AG10803 (cell line): ENCODE measurements around the gene DIP2C.
"Not testable (repeated sequence)": the region's sequence is repeated elsewhere in the genome, so short reads cannot be mapped to it uniquely, and the experiment has no call there.

Source experiments
- DNase-seq: peaks from one replicate; pipeline ENCODE4 v3.0.0; 2010; ENCODE audit warnings: low read depth
- H3K4me3 ChIP-seq: 2 replicates; pipeline ENCODE4 v1.5.1; 2011; ENCODE audit warnings: mild to moderate bottlenecking, low read length, control low read depth
- CTCF ChIP-seq: conservative IDR thresholded peaks from 2 replicates; pipeline ENCODE4 v1.5.1; 2011; ENCODE audit warnings: mild to moderate bottlenecking, low read length, control low read depth, inconsistent platforms

Gene DIP2C

GRCh38 chr10:656883-657282, 32.6 kb downstream of the DIP2C start:
- DNase-seq, result no peak
- no peak overlapping the region for H3K4me3 ChIP-seq
- TF ChIP-seq CTCF, result no peak

- no peak for TF ChIP-seq CTCF
- H3K4me3 ChIP-seq, result no peak overlapping the region
- DNase-seq, result no peak
These were observed 34.3 kb downstream of the DIP2C start for GRCh38 chr10:655184-655583.

- DNase-seq, result no peak
- no peak overlapping the region for H3K4me3 ChIP-seq
- no peak for TF ChIP-seq CTCF
These were observed 34.8 kb downstream of the DIP2C start for GRCh38 chr10:654647-654996.

- DNase-seq, result no peak
- no peak overlapping the region for H3K4me3 ChIP-seq
- no peak for TF ChIP-seq CTCF
These were observed 35.3 kb downstream of the DIP2C start for GRCh38 chr10:653991-654646.

- DNase-seq, result not testable (repeated sequence)
These were observed 36.5 kb downstream of the DIP2C start for GRCh38 chr10:652832-653459.

GRCh38 chr10:652233-652632, 37.2 kb downstream of the DIP2C start:
- no peak for DNase-seq
- TF ChIP-seq CTCF, result no peak
- no peak overlapping the region for H3K4me3 ChIP-seq

More at GRCh38 chr10:652832-653459, 36.5 kb downstream of the DIP2C start:
- not testable (repeated sequence) for H3K4me3 ChIP-seq

GRCh38 chr10:651692-652091, 37.8 kb downstream of the DIP2C start:
- no peak for TF ChIP-seq CTCF
- H3K4me3 ChIP-seq, result no peak overlapping the region
- DNase-seq, result no peak
